ENCODE measurements around the gene SNX25.

- TF ChIP-seq CTCF (tag by site-specific recombination; IDR thresholded peaks at IDR 0.05) = no peak
- TF ChIP-seq ZEB2 (tag by site-specific recombination; IDR thresholded peaks at IDR 0.05) = no peak
- TF ChIP-seq ZNF791 (tag by site-specific recombination; IDR thresholded peaks at IDR 0.05) = no peak
- TF ChIP-seq ZNF302 (tag by site-specific recombination; IDR thresholded peaks at IDR 0.05; ENCODE audit: low read depth) = no peak
- TF ChIP-seq ZNF510 (tag by site-specific recombination; IDR thresholded peaks at IDR 0.05; ENCODE audit: insufficient replicate concordance) = no peak
- TF ChIP-seq, protein P1, sequence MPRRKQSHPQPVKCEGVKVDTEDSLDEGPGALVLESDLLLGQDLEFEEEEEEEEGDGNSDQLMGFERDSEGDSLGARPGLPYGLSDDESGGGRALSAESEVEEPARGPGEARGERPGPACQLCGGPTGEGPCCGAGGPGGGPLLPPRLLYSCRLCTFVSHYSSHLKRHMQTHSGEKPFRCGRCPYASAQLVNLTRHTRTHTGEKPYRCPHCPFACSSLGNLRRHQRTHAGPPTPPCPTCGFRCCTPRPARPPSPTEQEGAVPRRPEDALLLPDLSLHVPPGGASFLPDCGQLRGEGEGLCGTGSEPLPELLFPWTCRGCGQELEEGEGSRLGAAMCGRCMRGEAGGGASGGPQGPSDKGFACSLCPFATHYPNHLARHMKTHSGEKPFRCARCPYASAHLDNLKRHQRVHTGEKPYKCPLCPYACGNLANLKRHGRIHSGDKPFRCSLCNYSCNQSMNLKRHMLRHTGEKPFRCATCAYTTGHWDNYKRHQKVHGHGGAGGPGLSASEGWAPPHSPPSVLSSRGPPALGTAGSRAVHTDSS (tag by site-specific recombination; IDR thresholded peaks at IDR 0.05) = no peak
- TF ChIP-seq TRIM28 (IDR thresholded peaks at IDR 0.05; ENCODE audit: borderline replicate concordance, low read length) = no peak
- TF ChIP-seq ZNF391 (tag by site-specific recombination; IDR thresholded peaks at IDR 0.05; ENCODE audit: borderline replicate concordance, low read depth) = no peak
Observed at GRCh38 chr4:185307136-185307950, 97.9 kb downstream of the SNX25 start.
